GM18907 (cell line): ENCODE measurements around the gene MAF.

Experiments used
- ATAC-seq: cut with Tn5 transposase; IDR thresholded peaks from one replicate; pipeline ENCODE4 v1.9.1; 2021; ENCODE audit warnings: mild to moderate bottlenecking, moderate library complexity; ENCODE audit not compliant: unreplicated experiment

The MAF gene

GRCh38 chr16:79550373-79550772, 50.2 kb downstream of the MAF start:
- ATAC-seq, result no peak

GRCh38 chr16:79547085-79547484, 53.5 kb downstream of the MAF start:
- no peak for ATAC-seq
